TTC549 (cell line): ENCODE measurements around the gene ZNF154.

Experiments used
- FAIRE-seq: peaks from 2 replicates; lab custom pipeline; 2012; peaks lifted over from hg19 to GRCh38; lab: Jason Lieb, UNC

Gene ZNF154

DNA sequence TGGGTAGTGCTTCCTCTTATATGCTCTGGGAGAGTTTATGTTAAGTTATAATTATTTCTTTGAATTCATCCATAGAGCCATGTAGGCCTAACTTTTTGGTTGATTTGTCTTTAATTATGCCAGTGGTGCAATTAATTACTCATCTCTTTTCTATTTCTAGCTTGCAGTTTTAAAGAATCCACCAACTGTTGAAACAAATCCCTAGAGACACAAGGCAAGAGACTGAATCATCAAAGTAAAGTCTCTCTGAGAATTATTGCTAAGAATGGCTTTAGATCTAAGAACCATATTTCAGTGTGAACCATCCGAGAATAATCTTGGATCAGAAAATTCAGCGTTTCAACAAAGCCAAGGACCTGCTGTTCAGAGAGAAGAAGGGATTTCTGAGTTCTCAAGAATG lies 33.1 kb downstream of the ZNF154 start:
- no peak for FAIRE-seq

DNA sequence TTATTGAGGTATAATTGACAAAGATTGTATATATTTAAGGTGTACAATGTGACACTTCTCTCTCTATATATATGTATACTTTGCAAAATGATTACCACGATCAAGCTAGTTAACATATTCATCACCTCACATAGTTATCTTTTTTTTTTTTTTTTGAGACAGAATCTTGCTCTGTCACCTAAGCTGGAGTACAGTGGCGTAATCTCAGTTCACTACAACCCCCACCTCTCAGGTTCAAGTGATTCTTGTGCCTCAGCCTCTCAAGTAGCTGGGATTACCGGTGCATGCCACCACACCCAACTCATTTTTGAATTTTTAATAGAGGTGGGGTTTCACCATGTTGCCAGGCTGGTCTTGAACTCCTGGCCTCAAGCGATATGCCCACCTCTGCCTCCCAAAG lies 36.5 kb downstream of the ZNF154 start:
- FAIRE-seq: no peak

DNA sequence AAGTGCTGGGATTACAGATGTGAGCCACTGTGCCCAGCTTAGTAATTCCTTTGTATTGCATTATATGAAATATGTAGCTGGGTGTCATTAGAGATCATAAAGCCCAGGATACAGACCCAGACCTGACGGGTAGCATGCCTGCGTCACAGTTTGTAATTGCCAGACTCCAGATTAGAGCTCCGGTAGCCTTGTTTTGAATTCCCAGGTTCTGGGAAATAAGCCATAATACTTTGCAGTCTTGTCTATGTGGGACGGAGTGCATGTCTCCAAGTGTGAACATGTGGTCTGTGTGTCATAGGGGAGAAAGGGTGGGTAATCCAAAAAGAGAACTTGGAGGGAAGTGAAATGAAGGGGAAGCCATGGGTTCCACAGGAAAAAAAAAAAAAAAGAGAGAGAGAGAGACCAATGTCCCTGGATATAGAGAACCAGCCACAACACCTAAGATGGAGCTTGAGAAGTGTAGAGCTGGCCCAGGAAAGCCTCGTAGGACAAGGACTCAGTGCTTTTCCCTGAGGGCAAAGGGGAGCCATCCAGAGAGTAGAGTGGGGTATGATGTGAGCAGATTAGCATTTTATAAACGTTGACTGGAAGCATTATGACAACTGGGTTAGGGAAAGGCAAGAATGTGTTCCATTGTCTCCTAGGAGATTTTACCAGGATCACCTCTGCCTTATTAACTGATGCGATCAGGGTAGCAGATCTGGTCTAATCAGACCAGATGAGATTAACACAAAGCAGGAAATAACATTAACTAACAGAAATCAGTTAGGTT lies 37.7 kb downstream of the ZNF154 start:
- no peak for FAIRE-seq

DNA sequence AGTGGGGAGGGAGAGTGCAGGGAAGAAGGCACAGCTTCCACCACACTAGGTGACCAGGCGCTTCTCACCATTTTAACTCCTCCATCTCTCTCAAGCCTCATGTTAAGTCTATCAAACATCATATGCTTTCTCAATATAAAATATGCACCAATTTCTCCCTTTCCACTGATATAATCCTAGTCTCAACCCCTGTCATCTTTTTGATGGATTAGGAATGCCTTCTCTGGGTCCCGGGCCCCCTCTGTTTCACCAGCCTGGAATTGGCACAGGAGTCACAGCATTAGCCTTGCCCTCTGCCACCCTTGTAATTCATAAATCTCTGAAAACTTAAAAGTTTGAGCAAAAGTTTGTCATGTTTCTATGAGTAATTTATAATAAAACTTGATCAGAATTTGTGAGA lies 40.4 kb downstream of the ZNF154 start, which contains the start of gene ZSCAN4:
ZSCAN4 (plus strand) TSS at position 301 of the 400 bp plus-strand sequence. CDS start 7,211 bp downstream, outside the sequence.
- no peak for FAIRE-seq

DNA sequence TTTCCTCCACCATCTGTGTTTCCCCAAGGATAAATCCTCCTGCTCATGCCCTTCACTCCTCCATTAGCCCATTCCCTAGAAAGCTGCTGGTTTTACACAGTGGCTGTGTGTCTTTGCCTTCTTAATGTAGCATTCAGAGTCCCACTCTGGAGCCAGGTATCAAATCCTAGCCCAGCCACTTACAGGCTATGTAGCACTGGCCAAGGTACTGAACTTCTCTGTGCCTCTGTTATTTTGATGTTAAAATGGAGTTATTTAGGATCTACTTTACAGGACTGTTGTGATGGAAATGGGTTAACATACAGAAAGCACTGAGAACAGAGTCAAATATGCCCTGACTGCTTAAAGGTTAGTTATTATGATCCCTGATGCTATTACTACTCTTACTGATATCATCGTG lies 41.8 kb downstream of the ZNF154 start:
- FAIRE-seq: no peak

DNA sequence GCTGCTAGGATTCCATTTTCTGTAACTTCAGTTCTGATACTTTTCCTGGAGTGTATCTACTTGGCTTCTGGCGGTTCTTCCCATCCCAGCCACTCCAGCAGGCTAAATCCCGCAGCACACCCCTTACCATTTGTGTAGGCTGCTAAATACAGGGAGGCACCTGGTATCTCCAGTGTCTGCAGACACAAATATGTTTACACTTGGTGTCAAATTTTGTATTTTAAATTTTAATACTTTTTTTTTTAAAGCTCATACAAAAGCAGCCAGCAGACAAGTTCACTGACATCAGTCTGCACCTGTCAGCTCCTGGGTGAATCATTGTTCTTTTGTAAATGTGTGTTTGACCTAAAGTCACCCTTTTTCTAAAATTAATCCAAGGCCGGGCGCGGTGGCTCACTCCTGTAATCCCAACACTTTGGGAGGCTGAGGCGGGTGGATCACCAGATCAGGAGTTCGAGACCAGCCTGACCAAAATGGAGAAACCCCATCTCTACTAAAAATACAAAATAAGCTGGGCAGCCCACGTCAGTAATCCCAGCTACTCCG lies 43.7 kb downstream of the ZNF154 start:
- no peak for FAIRE-seq

DNA sequence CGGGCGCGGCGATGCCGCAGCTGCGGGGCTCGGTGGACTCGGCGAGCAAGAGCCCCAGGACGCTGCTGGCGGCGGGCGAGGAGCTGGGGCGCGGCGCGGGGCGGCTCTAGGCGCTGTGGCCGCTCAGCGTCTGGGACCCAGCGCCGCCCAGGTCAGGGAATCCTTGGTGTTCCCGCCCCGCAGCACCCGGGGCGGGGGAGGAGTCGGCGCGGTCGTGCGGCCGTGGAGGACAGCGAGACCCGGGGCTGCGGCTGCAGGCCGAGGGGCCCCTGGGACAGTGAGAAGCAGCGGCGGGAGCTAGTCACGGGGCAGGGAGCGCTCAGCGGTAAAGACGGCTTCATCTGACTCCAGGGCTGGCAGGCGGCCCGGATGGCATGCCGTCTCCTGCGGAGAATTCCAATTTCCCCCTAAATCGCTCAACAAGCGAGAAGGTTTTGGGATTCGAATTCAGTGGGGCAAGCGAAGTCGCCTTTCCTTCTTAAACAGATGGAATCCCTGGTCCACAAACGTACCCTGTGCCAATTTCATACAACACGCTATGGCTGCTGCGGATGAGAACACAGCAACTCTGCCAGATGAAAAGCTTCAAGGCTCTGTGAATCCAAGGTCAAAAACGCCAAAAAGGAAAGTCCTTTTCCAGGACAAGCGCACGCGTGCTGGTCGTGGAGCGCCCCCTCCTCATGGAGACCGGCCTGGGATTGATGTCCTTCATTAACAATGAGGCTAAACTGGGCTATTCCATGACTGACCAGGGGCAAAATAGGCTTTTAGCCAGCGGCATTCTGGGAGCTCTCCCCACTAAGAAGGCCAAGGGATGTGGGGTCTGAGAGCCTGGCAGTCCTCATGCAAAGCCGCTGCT lies 44.5 kb downstream of the ZNF154 start:
- FAIRE-seq: no peak

DNA sequence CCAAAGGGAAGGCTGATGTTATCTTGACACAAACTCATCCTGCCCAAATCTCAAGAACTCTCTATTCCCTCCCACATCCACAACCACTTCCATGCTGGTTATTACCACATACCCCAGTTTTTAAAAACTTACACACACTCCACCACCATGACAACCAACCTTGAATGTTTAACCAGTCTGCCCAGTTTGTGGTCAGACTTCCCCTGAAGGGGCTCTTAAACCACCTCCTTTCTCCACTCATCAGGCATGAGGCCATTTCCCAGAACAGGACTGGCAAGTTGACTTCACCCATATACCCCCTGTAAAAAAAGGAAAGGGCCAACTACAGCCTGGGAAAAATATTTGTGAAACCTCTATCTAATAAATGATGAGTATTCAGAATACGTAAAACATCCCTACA lies 52.7 kb downstream of the ZNF154 start:
- no peak for FAIRE-seq

DNA sequence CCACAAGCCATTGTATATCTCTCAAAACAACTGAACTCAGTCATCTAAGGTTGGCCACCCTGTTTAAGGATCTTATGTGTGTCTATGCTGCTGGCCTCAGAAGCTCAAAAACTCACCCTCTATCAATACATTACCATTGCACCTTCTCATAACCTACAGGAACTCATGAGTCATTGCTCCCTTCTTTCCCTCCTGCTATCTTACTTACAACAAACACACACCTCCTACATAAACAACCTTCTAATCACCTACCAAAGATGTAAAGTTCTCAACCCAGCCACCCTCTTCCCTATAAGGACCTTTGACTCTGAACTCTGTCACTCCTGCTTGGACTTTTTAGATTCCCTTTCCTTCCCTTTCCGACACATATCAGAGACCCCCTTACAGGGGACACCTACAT lies 53.6 kb downstream of the ZNF154 start:
- no peak for FAIRE-seq

DNA sequence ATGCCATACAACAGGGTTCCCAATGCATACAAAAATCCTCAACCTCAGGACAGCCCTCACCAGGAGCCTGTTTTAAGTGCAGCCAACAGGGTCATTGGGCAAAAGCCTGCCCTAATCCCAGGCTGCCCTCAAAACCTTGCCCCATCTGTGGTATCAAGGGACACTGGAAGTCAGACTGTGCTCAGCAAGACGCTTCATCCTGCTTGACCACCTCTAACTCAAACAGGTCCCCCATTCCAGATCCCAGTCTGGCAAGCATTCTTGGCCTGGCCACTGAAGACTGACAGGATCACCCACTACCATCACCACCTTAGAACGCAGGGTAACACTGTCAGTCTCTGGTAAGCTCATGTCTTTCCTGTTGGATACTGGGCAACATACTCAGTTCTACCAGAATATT lies 55.3 kb downstream of the ZNF154 start:
- no peak for FAIRE-seq

DNA sequence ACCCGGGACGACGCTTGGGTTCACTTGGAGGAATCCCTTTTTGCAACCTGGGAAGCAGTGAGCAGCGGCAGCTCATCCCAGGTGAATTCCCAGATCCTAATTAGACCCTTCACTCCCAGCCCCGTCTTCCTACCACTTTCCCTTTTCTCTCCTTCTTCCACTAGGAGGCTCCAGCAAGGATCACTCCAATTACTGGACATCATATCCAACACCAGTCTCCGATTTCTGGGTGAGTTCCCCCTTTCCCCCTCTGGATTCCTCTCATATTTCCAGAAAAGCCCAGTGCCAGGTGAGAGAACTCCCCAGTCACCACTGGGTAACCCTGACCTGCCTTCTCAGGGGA lies 57.4 kb downstream of the ZNF154 start:
- FAIRE-seq: no peak

DNA sequence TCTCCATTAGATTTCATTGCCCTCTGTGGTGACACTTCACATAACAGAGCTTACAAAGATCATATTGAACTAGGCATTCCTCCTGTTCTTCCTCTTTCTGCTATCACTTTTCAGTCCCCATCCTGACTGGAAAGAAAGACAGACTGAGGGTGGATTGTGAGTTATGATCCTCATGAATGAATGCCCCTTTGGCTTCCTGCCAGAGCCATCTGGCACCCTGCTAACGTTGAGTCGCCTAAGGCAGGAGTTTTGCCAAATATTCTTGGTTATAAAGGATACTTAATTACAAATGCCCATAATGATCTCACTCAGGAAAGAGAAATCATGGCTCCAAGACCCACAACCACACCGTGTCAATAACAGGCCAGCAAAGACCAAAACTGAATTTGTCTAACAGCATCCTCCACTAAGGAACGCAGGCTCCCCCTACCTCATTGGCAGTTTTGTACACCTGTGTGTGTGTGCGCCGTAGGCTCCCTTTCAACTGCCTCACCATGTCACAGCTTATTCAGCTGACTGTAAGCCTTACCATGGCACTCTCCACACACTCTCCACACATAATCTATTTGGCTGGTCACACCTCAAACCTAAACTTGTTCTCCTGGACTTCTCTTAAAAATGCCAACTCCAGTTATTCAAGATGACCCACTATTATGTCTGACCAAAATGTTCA lies 60.5 kb downstream of the ZNF154 start:
- FAIRE-seq: no peak
